ENCODE data around the gene DAO.

DAO gene

GRCh38 chr12:108833757-108834472, 46.0 kb upstream of the DAO start:
- H3K27me3 ChIP-seq: no peaks in the 10 kb centered on the region
- no peaks in the 10 kb centered on the region for H3K9me3 ChIP-seq
- TF ChIP-seq CTCF (IDR thresholded peaks at IDR 0.05): no peak
- H3K4me3 ChIP-seq (ENCODE audit: low read depth in 1 of 2, low read length in 1 of 2): no peak overlapping the region
- H3K27ac ChIP-seq: no peak overlapping the region
- H3K36me3 ChIP-seq: peaks cover 53% of the 10 kb centered on the region
- peaks cover 24 to 29% of the 10 kb centered on the region in 2 experiments for H3K4me1 ChIP-seq (ENCODE audit: control insufficient read depth in 1 of 2, insufficient read depth in 1 of 2, low read depth in 1 of 2, low read length in 1 of 2)

- peak overlapping the region; percentile 94 for H3K27ac ChIP-seq
- H3K27me3 ChIP-seq: no peaks in the 10 kb centered on the region
- H3K36me3 ChIP-seq: peaks cover 35% of the 10 kb centered on the region
- H3K4me3 ChIP-seq (ENCODE audit: low read depth in 1 of 2, low read length in 1 of 2): no peak overlapping the region
- H3K4me1 ChIP-seq (ENCODE audit: control insufficient read depth in 1 of 2, insufficient read depth in 1 of 2, low read depth in 1 of 2, low read length in 1 of 2): peaks cover 45 to 50% of the 10 kb centered on the region in 2 experiments
- no peak for TF ChIP-seq CTCF (IDR thresholded peaks at IDR 0.05)
- H3K9me3 ChIP-seq: no peaks in the 10 kb centered on the region
These were observed 43.8 kb upstream of the DAO start for GRCh38 chr12:108835860-108836634.

- Histone ChIP-seq H3K4me1 (ENCODE audit: control insufficient read depth in 1 of 2, insufficient read depth in 1 of 2, low read depth in 1 of 2, low read length in 1 of 2) (peaks cover 52 to 58% of the 10 kb centered on the region in 2 experiments), H3K27ac (peak overlapping the region; percentile 94)
These were observed 42.7 kb upstream of the DAO start for GRCh38 chr12:108837239-108837638.

GRCh38 chr12:108837680-108838079, 42.2 kb upstream of the DAO start:
- H3K27ac ChIP-seq: peak overlapping the region; percentile 94
- H3K9me3 ChIP-seq: no peaks in the 10 kb centered on the region
- no peak for TF ChIP-seq CTCF (IDR thresholded peaks at IDR 0.05)
- peak overlapping the region; percentile 48 to 49 for H3K4me3 ChIP-seq (ENCODE audit: low read depth in 1 of 2, low read length in 1 of 2)
- peaks cover 56 to 63% of the 10 kb centered on the region in 2 experiments for H3K4me1 ChIP-seq (ENCODE audit: control insufficient read depth in 1 of 2, insufficient read depth in 1 of 2, low read depth in 1 of 2, low read length in 1 of 2)
- peaks cover 23% of the 10 kb centered on the region for H3K36me3 ChIP-seq
- no peaks in the 10 kb centered on the region for H3K27me3 ChIP-seq

More at GRCh38 chr12:108837239-108837638, 42.7 kb upstream of the DAO start:
- no peak for TF ChIP-seq CTCF (IDR thresholded peaks at IDR 0.05)
- Histone ChIP-seq H3K9me3 (no peaks in the 10 kb centered on the region), H3K36me3 (peaks cover 23% of the 10 kb centered on the region), H3K4me3 (ENCODE audit: low read depth in 1 of 2, low read length in 1 of 2) (no peak overlapping the region), H3K27me3 (no peaks in the 10 kb centered on the region)

- TF ChIP-seq CTCF (IDR thresholded peaks at IDR 0.05): no peak
- H3K4me1 ChIP-seq (ENCODE audit: control insufficient read depth in 1 of 2, insufficient read depth in 1 of 2, low read depth in 1 of 2, low read length in 1 of 2): peaks cover 63 to 70% of the 10 kb centered on the region in 2 experiments
- peaks cover 20% of the 10 kb centered on the region for H3K36me3 ChIP-seq
- peak overlapping the region; percentile 48 to 49 for H3K4me3 ChIP-seq (ENCODE audit: low read depth in 1 of 2, low read length in 1 of 2)
- H3K27ac ChIP-seq: peak overlapping the region; percentile 94
- no peaks in the 10 kb centered on the region for H3K9me3 ChIP-seq
- no peaks in the 10 kb centered on the region for H3K27me3 ChIP-seq
These were observed 41.5 kb upstream of the DAO start for GRCh38 chr12:108838194-108839017.
